ENCODE results near the gene PPP1R12C. TPM values are rescaled to one million over a fixed set of nuclear protein-coding genes. Genes with fewer than 3 reads are reported as not detected.

The PPP1R12C gene
- polyA plus RNA-seq (ENCODE audit: low read depth in 6 of 6): 1 to 10 TPM; 1.0 to 8.1 (median 3.2) TPM

- Mint-ChIP-seq H3K27me3 (no peaks in the 10 kb centered on the region), H3K4me3 (peak within 1 kb of the TSS; percentile 94 to 99 (median 98)), H3K9me3 (peaks cover 0 to 2% (median 0%) of the 10 kb centered on the region in 7 donors), H3K27ac (peak within 1 kb of the TSS; percentile 94 to 97 (median 96)), H3K4me1 (peaks cover 31 to 42% (median 41%) of the 10 kb centered on the region in 3 donors), H3K36me3 (peaks cover 0 to 7% of the 10 kb centered on the region in 2 donors)
- DNase-seq: no peak
- ATAC-seq (ENCODE audit: low read depth in 2 of 2): peak; percentile 39
These were observed at the start of gene PPP1R12C for GRCh38 chr19:55116859-55117662. TSS of gene PPP1R12C (minus strand) at chr19:55117637. CDS start at chr19:55117543, 94 bp downstream.

- Mint-ChIP-seq H3K36me3 (peaks cover 7 to 17% of the 10 kb centered on the region in 2 donors), H3K27me3 (peaks cover 52 to 75% (median 69%) of the 10 kb centered on the region in 3 donors), H3K4me3 (peak within 1 kb of the TSS; percentile 4 to 67 (median 40)), H3K27ac (peak within 1 kb of the TSS in 5 of 6 donors; percentile 56 to 83 (median 63)), H3K4me1 (peaks cover 10 to 18% (median 14%) of the 10 kb centered on the region in 3 donors), H3K9me3 (peaks cover 4 to 20% (median 12%) of the 10 kb centered on the region in 7 donors)
- ATAC-seq (ENCODE audit: low read depth in 2 of 2): peak; percentile 72 to 73
- peak; percentile 43 for DNase-seq
These were observed 49.3 kb upstream of the PPP1R12C start, which contains the start of gene DNAAF3 for GRCh38 chr19:55166530-55167268. TSS of gene DNAAF3 (minus strand) at chr19:55166613. CDS start at chr19:55166413, 200 bp downstream.

- peak overlapping the region in 4 of 6 donors; percentile 45 to 83 (median 62) for H3K27ac Mint-ChIP-seq
- peaks cover 7 to 12% of the 10 kb centered on the region in 2 donors for H3K36me3 Mint-ChIP-seq
- H3K4me1 Mint-ChIP-seq: peaks cover 10 to 16% (median 14%) of the 10 kb centered on the region in 3 donors
- peaks cover 0 to 15% (median 9%) of the 10 kb centered on the region in 7 donors for H3K9me3 Mint-ChIP-seq
- DNase-seq (no peak), ATAC-seq (ENCODE audit: low read depth in 2 of 2) (peak; percentile 32 to 61)
- H3K27me3 Mint-ChIP-seq: peaks cover 46 to 77% (median 63%) of the 10 kb centered on the region in 3 donors
- peak overlapping the region in 5 of 8 donors; percentile 29 to 67 (median 41) for H3K4me3 Mint-ChIP-seq
These were observed 48.6 kb upstream of the PPP1R12C start for GRCh38 chr19:55165952-55166529.

GRCh38 chr19:55161571-55162322 is 44.3 kb upstream of the PPP1R12C start:
- H3K4me1 Mint-ChIP-seq: peaks cover 12 to 28% (median 15%) of the 10 kb centered on the region in 3 donors
- H3K4me3 Mint-ChIP-seq: no peak overlapping the region
- H3K36me3 Mint-ChIP-seq: peaks cover 3 to 30% of the 10 kb centered on the region in 2 donors
- no peak for ATAC-seq (ENCODE audit: low read depth in 2 of 2)
- DNase-seq: no peak
- no peak overlapping the region for H3K27ac Mint-ChIP-seq
- H3K9me3 Mint-ChIP-seq: peaks cover 0 to 14% (median 6%) of the 10 kb centered on the region in 7 donors
- peaks cover 43 to 84% (median 66%) of the 10 kb centered on the region in 3 donors for H3K27me3 Mint-ChIP-seq

GRCh38 chr19:55160986-55161365 is 43.5 kb upstream of the PPP1R12C start:
- Mint-ChIP-seq H3K9me3 (peaks cover 0 to 13% (median 5%) of the 10 kb centered on the region in 7 donors), H3K4me1 (peaks cover 9 to 26% (median 14%) of the 10 kb centered on the region in 3 donors), H3K27me3 (peaks cover 39 to 84% (median 66%) of the 10 kb centered on the region in 3 donors), H3K36me3 (peaks cover 0 to 23% of the 10 kb centered on the region in 2 donors), H3K4me3 (no peak overlapping the region), H3K27ac (peak overlapping the region in 1 of 6 donors; percentile 41)
- no peak for DNase-seq
- no peak for ATAC-seq (ENCODE audit: low read depth in 2 of 2)

GRCh38 chr19:55160128-55160985 is 42.9 kb upstream of the PPP1R12C start:
- peaks cover 0 to 23% of the 10 kb centered on the region in 2 donors for H3K36me3 Mint-ChIP-seq
- peaks cover 34 to 79% (median 60%) of the 10 kb centered on the region in 3 donors for H3K27me3 Mint-ChIP-seq
- ATAC-seq (ENCODE audit: low read depth in 2 of 2) (peak; percentile 89 to 91), DNase-seq (peak; percentile 69)
- H3K4me3 Mint-ChIP-seq: peak overlapping the region in 2 of 8 donors; percentile 16 to 64
- H3K4me1 Mint-ChIP-seq: peaks cover 8 to 26% (median 14%) of the 10 kb centered on the region in 3 donors
- peak overlapping the region in 2 of 6 donors; percentile 26 to 41 for H3K27ac Mint-ChIP-seq
- H3K9me3 Mint-ChIP-seq: peaks cover 0 to 10% (median 2%) of the 10 kb centered on the region in 7 donors

GRCh38 chr19:55158848-55159749 is 41.7 kb upstream of the PPP1R12C start:
- ATAC-seq (ENCODE audit: low read depth in 2 of 2) (no peak), DNase-seq (no peak)
- Mint-ChIP-seq H3K27ac (no peak overlapping the region), H3K36me3 (peaks cover 0 to 29% of the 10 kb centered on the region in 2 donors), H3K4me3 (peak overlapping the region in 1 of 8 donors; percentile 42), H3K9me3 (peaks cover 2 to 13% (median 4%) of the 10 kb centered on the region in 7 donors), H3K4me1 (peaks cover 8 to 32% (median 21%) of the 10 kb centered on the region in 3 donors), H3K27me3 (peaks cover 36 to 76% (median 59%) of the 10 kb centered on the region in 3 donors)

- H3K4me1 Mint-ChIP-seq: peaks cover 12 to 37% (median 26%) of the 10 kb centered on the region in 3 donors
- no peak for ATAC-seq (ENCODE audit: low read depth in 2 of 2)
These were observed 41.0 kb upstream of the PPP1R12C start for GRCh38 chr19:55158423-55158822.

GRCh38 chr19:55157064-55157908 is 39.8 kb upstream of the PPP1R12C start, which contains the start of gene TNNI3:
TSS of gene TNNI3 (minus strand) at chr19:55157732. CDS start at chr19:55157589, 143 bp downstream.
- peak within 1 kb of the TSS in 1 of 6 donors; percentile 61 for H3K27ac Mint-ChIP-seq
- peaks cover 13 to 38% (median 29%) of the 10 kb centered on the region in 3 donors for H3K4me1 Mint-ChIP-seq
- peaks cover 0 to 36% of the 10 kb centered on the region in 2 donors for H3K36me3 Mint-ChIP-seq
- H3K9me3 Mint-ChIP-seq: peaks cover 7 to 18% (median 10%) of the 10 kb centered on the region in 7 donors
- peak within 1 kb of the TSS in 4 of 8 donors; percentile 35 to 77 (median 50) for H3K4me3 Mint-ChIP-seq
- DNase-seq: no peak
- H3K27me3 Mint-ChIP-seq: peaks cover 29 to 74% (median 56%) of the 10 kb centered on the region in 3 donors
- no peak for ATAC-seq (ENCODE audit: low read depth in 2 of 2)

More at GRCh38 chr19:55158423-55158822, 41.0 kb upstream of the PPP1R12C start:
- H3K27ac Mint-ChIP-seq: peak overlapping the region in 1 of 6 donors; percentile 61
- peaks cover 0 to 34% of the 10 kb centered on the region in 2 donors for H3K36me3 Mint-ChIP-seq
- H3K27me3 Mint-ChIP-seq: peaks cover 36 to 74% (median 56%) of the 10 kb centered on the region in 3 donors
- no peak for DNase-seq
- H3K9me3 Mint-ChIP-seq: peaks cover 6 to 15% (median 9%) of the 10 kb centered on the region in 7 donors
- peak overlapping the region in 1 of 8 donors; percentile 29 for H3K4me3 Mint-ChIP-seq

All from naive B cell (primary cell).